GM12873 (cell line): Measurements from ENCODE around the gene NRF1.

Experiments used
- TF ChIP-seq, protein P1 (sequence below): IDR thresholded peaks from 2 replicates; pipeline ENCODE4 v1.5.1; 2012; ENCODE audit warnings: low read depth, mild to moderate bottlenecking, moderate library complexity, low read length, control low read depth; ENCODE audit not compliant: insufficient read depth; ENCODE audit errors: missing control alignments

The NRF1 gene

DNA sequence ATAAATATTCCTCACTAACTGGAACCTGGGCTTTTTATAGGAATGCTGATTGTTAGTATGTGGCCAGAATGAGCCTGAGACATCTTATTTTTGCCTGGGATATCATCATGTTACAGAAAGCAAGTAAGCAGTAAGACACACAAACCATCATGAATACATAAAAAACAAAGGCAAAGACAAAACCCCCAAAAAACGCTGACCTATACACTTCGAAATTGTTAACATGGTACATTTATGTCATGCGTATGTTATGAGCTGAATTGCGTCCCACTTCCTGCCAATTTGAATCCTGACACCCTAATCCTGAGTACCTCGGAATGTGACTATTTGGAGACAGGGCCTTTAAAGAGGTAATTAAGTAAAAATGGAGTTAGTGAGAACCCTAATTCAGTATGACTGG is 12.3 kb upstream of the NRF1 start:
- TF ChIP-seq, protein P1, sequence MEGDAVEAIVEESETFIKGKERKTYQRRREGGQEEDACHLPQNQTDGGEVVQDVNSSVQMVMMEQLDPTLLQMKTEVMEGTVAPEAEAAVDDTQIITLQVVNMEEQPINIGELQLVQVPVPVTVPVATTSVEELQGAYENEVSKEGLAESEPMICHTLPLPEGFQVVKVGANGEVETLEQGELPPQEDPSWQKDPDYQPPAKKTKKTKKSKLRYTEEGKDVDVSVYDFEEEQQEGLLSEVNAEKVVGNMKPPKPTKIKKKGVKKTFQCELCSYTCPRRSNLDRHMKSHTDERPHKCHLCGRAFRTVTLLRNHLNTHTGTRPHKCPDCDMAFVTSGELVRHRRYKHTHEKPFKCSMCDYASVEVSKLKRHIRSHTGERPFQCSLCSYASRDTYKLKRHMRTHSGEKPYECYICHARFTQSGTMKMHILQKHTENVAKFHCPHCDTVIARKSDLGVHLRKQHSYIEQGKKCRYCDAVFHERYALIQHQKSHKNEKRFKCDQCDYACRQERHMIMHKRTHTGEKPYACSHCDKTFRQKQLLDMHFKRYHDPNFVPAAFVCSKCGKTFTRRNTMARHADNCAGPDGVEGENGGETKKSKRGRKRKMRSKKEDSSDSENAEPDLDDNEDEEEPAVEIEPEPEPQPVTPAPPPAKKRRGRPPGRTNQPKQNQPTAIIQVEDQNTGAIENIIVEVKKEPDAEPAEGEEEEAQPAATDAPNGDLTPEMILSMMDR: no peak

DNA sequence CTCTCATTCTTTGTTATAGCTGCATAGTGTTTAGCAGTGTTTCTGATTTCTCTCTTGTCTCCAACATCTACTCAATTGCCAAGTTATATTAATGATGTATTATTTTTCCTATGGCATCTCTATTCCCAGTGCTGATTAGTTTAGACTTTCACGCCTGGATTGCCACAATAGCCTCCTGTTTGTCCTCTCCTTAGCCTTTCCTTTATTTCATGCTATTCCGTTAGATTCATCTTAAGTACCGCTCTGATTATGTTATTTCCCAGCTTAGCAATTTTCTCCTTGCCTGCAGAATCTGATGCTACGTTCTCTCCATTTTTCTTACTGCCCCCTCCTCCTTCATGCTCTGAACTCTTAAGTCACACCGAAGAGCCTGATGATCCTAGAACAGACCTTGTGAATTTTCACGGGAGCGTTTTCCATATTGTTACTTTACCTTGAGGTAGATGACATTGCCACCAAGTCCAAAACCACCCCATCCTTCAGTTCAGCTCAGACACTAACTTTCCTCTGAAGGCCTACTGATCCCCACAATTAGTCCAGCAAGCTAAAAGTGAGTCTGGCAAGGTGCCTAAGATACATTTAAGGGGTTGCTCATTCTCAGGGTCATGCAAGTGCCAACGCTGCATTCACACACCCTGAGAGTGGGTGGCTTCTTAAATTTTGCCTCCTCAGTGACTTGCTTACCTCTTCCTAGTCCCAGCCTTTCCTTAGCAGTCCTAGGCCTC is 6.6 kb upstream of the NRF1 start:
- TF ChIP-seq, protein P1: no peak

DNA sequence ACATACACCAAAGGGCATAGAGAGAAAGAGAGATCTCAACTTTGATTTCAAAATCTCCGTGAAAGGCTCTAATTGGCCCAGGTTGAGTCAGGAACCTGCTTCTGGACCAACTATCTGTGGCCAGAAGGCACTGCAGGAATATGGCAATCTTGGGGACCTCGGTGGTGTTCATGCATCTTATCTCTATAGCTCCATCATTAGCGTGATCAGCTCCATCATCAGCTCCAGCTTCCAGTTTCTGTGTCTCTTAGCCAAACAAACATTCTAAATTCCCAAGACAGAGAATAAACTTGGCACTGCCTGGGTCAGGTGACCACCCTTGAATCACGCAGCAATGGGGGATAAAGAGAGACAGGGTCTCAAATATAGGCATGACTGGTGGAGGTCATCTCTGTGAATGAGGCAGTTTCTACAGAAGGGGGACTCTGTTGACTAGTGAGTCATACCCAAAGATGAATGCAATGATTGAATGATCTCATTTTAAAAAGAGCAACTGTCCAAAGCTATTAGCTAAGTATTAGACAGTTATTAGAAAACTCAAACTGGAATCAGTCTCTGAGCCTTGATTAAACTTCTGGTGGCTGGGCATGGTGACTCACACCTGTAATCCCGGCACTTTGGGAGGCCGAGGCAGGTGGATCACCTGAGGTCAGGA is 5.4 kb upstream of the NRF1 start:
- TF ChIP-seq, protein P1: no peak

DNA sequence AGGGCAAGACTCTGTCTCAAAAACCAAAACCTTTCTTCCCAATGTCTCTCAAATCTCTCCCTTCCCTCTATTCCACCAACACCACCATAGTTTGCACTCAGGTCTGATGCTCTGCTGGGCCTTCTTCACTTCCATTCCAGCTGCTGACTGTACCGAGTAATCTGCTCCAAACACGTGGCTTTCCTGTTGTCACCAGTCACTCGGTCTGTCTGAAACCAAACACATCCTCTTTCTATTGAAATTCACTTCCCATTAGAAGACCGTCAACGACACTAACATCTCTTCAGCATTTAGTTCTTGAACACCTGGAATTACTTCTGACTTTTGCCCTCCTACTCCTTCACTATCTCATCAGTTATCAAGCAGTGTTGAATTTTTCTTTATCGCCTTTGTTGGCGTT is 4.7 kb upstream of the NRF1 start:
- TF ChIP-seq, protein P1: no peak

DNA sequence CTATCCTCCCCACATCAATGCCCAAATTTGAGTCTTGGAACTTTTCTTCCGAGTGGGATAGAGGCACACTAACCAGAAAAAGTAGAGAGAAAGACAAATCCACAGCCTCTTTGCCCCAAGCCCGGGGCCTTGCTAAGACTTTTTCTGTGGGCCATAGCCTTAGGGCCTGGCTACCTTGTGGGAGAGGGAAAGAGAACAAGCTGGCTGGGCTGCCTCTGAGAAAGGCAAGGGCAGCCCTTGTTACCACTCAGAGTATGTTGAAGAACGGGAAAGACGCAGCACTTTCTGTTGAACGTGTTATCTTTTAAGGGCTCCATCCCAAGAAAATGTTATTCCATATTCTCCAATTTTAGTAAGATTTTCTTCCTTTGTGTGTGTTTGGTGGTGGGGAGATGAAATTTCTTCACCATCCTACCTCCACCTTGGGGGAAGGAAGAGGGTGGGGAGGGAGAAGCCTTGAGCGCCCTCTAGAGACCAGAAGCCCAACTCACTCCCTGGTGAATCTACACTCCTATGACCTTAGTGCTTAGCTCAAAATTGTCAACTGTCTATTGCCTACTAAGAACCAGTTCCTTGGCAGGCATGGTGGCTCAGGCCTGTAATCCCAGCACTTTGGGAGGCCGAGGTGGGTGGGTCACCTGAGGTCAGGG is 3.9 kb upstream of the NRF1 start:
- TF ChIP-seq, protein P1: peak; percentile 75

DNA sequence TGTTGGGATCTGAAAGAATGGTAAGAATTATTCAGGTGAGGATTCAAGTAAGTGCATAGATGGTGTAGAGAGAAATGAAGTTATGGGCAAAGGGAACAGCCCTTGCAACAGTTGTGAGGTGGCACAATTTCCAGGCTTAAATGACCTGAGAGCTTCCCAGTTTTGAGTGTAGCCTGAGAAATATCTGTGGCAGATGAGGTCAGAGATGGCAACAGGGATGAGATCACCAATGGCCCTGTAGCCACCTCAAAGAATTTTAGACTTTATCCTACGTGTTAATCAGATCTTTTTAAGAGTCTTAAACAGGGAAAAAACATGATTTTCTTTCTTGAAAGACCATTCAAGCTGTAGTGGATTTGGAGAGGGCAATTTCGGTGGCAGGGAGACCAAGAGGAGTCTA is 1.9 kb upstream of the NRF1 start:
- TF ChIP-seq, protein P1: no peak

DNA sequence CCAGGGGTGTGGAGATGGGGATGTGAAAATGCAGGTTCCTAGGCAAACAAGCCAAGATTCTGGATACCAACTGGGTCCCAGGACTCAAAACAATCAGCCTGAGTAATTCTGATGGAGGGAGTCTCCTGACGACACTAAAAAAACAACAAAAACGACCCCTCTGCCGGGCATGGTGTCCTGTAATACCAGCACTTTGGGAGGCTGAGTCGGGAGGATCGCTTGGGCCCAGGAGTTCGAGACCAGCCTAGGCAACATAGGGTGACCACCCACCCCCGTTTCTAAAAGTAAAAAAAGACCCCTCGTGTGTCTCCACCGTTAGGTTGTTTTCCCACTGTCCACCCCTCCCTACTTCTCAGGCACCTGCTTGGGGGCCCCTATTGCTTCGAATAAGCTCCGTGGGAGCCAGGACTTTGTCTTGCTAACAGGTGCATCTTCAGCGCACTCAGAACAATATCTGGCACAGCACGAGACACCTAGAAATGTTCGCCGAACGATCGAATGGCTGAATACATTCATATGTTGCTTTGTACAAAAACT is 743 bp upstream of the NRF1 start:
- TF ChIP-seq, protein P1: no peak
